HTR-8/SVneo (cell line): ENCODE measurements around the gene TTC13.

Experiments
- DNase-seq: peaks from one replicate; pipeline ENCODE4 v3.0.0; 2011; ENCODE audit warnings: low spot score, mixed read lengths; ENCODE audit not compliant: insufficient read length
- FAIRE-seq: peaks from 2 replicates; lab custom pipeline; 2011; peaks lifted over from hg19 to GRCh38; lab: Jason Lieb, UNC

TTC13 gene

GRCh38 chr1:230957580-230957989, 21.1 kb downstream of the TTC13 start:
- no peak for FAIRE-seq
- no peak for DNase-seq

GRCh38 chr1:230950404-230950803, 28.3 kb downstream of the TTC13 start:
- FAIRE-seq (no peak), DNase-seq (no peak)

GRCh38 chr1:230948903-230949302, 29.8 kb downstream of the TTC13 start:
- FAIRE-seq, result no peak
- no peak for DNase-seq

GRCh38 chr1:230948301-230948700, 30.4 kb downstream of the TTC13 start:
- DNase-seq, result no peak
- FAIRE-seq, result no peak

- DNase-seq (no peak), FAIRE-seq (no peak)
Observed at GRCh38 chr1:230943048-230943593, 35.5 kb downstream of the TTC13 start.

- DNase-seq (no peak), FAIRE-seq (no peak)
Observed at GRCh38 chr1:230940848-230941247, 37.8 kb downstream of the TTC13 start.

- no peak for FAIRE-seq
- no peak for DNase-seq
Observed at GRCh38 chr1:230939806-230940489, 38.7 kb downstream of the TTC13 start.

GRCh38 chr1:230938924-230939368, 39.7 kb downstream of the TTC13 start:
- no peak for DNase-seq
- FAIRE-seq, result no peak

GRCh38 chr1:230937371-230937770, 41.3 kb downstream of the TTC13 start:
- DNase-seq (no peak), FAIRE-seq (no peak)

GRCh38 chr1:230936475-230936874, 42.2 kb downstream of the TTC13 start:
- DNase-seq, result no peak
- FAIRE-seq, result no peak

- FAIRE-seq, result no peak
Observed at GRCh38 chr1:230935852-230936251, 42.8 kb downstream of the TTC13 start.

GRCh38 chr1:230930986-230931385, 47.7 kb downstream of the TTC13 start:
- FAIRE-seq, result no peak
- no peak for DNase-seq

More at GRCh38 chr1:230935852-230936251, 42.8 kb downstream of the TTC13 start:
- DNase-seq, result no peak

GRCh38 chr1:230926182-230926581, 52.5 kb downstream of the TTC13 start:
- DNase-seq, result no peak
- no peak for FAIRE-seq

GRCh38 chr1:230925608-230926007, 53.1 kb downstream of the TTC13 start:
- DNase-seq, result no peak
- no peak for FAIRE-seq

GRCh38 chr1:230923176-230923575, 55.5 kb downstream of the TTC13 start:
- FAIRE-seq (no peak), DNase-seq (no peak)

- FAIRE-seq, result no peak
- no peak for DNase-seq
Observed at GRCh38 chr1:230922620-230923019, 56.0 kb downstream of the TTC13 start.

- FAIRE-seq (no peak), DNase-seq (no peak)
Observed at GRCh38 chr1:230919207-230919606, 59.5 kb downstream of the TTC13 start.

- DNase-seq, result peak; percentile 57
- peak; percentile 52 for FAIRE-seq
Observed at GRCh38 chr1:230917284-230918135, 61.2 kb downstream of the TTC13 start.

- FAIRE-seq (no peak), DNase-seq (no peak)
Observed at GRCh38 chr1:230916587-230917283, 61.9 kb downstream of the TTC13 start.

GRCh38 chr1:230915078-230915477, 63.6 kb downstream of the TTC13 start:
- DNase-seq, result no peak
- FAIRE-seq, result no peak

GRCh38 chr1:230913496-230913895, 65.2 kb downstream of the TTC13 start:
- no peak for DNase-seq
- no peak for FAIRE-seq
